ENCODE results near the gene CCDC116.

Gene CCDC116

DNA sequence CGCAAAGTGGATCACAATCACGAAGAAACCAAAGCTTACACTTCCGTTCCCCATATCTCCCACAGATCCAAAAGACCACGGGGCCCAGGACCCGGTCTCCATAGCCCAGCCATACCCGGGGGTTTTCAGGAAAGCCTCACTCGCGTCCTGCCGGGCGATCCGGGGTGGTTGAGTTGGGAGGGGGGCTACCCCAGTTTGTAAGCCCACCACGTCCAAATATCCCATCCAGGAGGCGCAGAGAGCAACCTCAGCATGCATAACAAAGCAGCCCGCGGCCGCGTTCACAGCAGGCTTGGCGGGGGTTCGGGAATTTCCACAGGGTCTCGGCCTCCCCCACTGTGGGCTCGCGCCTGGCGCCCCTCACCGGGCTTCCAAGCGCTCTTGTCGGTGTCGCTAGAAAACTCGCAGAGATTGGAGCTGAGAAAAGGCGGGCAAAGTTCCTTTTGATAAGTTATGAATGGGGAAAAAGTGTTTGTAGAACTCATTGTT, 19.0 kb downstream of the CCDC116 start:
- H3K4me1 ChIP-seq (ENCODE audit: control insufficient read depth in 2 of 2, insufficient read depth in 1 of 2, low read depth in 1 of 2, low read length in 2 of 2): peaks cover 22 to 31% of the 10 kb centered on the region in 2 donors
- H2BK15ac ChIP-seq (ENCODE audit: low read length): peak overlapping the region; percentile 90
- peak overlapping the region; percentile 85 for H2AK5ac ChIP-seq (ENCODE audit: low read depth, low read length)
- peak overlapping the region; percentile 42 for H3K4ac ChIP-seq (ENCODE audit: low read length)
- peak overlapping the region; percentile 80 for H3K4me2 ChIP-seq (ENCODE audit: insufficient read depth, low read length, poor library complexity, severe bottlenecking)
- H3K27me3 ChIP-seq (ENCODE audit: control insufficient read depth in 3 of 3, insufficient read depth in 3 of 3, low read depth in 1 of 3, low read length in 3 of 3): no peaks in the 10 kb centered on the region
- H3K9ac ChIP-seq (ENCODE audit: low read depth, low read length, poor library complexity): peak overlapping the region; percentile 82
- H3K14ac ChIP-seq (ENCODE audit: low read length): peak overlapping the region; percentile 92
- no CpG with 5 or more reads among the region's 29 CpGs for WGBS, 2 donors (ENCODE audit: extremely low coverage in 2 of 2, insufficient read length in 2 of 2, insufficient replicate concordance in 1 of 2)
- peak overlapping the region; percentile 100 for H3K23ac ChIP-seq (ENCODE audit: low read depth, low read length, poor library complexity)
- H2BK5ac ChIP-seq (ENCODE audit: low read length): peak overlapping the region; percentile 100
- H3K18ac ChIP-seq (ENCODE audit: low read length): peak overlapping the region; percentile 94
- peak overlapping the region; percentile 40 for H4K91ac ChIP-seq (ENCODE audit: low read depth, low read length, poor library complexity)
- H2AFZ ChIP-seq (ENCODE audit: low read length): peak overlapping the region; percentile 91
- peak overlapping the region; percentile 83 to 98 for H3K4me3 ChIP-seq (ENCODE audit: low read length in 2 of 2)
- H3K27ac ChIP-seq (replicated peaks; ENCODE audit: low read length): peak overlapping the region; percentile 98
- no peaks in the 10 kb centered on the region for H3K9me3 ChIP-seq (replicated peaks in 1 of 2; ENCODE audit: control insufficient read depth in 2 of 2, insufficient read depth in 1 of 2, low read depth in 1 of 2, low read length in 2 of 2)
- H4K8ac ChIP-seq (ENCODE audit: low read depth, low read length): peak overlapping the region; percentile 87
- H2BK120ac ChIP-seq (ENCODE audit: low read depth, low read length): peak overlapping the region; percentile 96
- peaks cover 27 to 54% of the 10 kb centered on the region in 2 donors for H3K36me3 ChIP-seq (replicated peaks in 1 of 2; ENCODE audit: control insufficient read depth in 2 of 2, insufficient read depth in 2 of 2, low read length in 2 of 2)
- no peak overlapping the region for H2BK12ac ChIP-seq (ENCODE audit: low read length)
- peaks cover 18% of the 10 kb centered on the region for H3K79me1 ChIP-seq (ENCODE audit: low read depth, low read length)
- peak; percentile 68 for DNase-seq (ENCODE audit: low spot score)

DNA sequence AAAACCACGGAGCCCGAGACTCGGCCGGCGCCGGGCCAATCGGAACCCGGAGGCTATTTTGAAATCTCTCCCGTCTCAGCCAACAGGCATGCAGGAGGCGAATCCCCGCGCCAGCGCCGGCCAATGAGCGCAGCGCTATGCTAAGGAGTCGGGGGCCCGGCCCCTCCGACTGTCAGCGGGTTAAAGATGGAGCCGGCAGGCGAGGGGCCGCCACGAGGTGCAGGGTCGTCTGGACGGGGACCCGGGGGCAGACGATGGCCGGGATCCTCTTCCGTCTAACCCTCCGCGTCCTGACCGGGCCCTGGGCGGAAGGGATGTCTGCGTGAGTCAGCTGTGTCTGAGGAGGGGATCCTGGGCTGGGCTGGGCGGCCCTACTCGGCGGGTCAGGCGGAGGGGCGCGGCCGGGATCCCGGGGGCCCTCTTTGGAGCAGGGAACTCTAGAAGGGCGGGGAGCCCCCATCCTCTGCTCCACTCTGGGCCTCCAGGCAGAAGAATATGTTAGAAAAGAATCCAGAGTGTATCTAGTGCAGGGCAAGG, 19.5 kb downstream of the CCDC116 start:
- Histone ChIP-seq H3K4ac (ENCODE audit: low read length) (peak overlapping the region; percentile 99), H2AK5ac (ENCODE audit: low read depth, low read length) (peak overlapping the region; percentile 100), H3K14ac (ENCODE audit: low read length) (peak overlapping the region; percentile 95), H3K27me3 (ENCODE audit: control insufficient read depth in 3 of 3, insufficient read depth in 3 of 3, low read depth in 1 of 3, low read length in 3 of 3) (no peaks in the 10 kb centered on the region), H3K9ac (ENCODE audit: low read depth, low read length, poor library complexity) (peak overlapping the region; percentile 100), H2BK15ac (ENCODE audit: low read length) (peak overlapping the region; percentile 97), H3K18ac (ENCODE audit: low read length) (peak overlapping the region; percentile 100), H2AFZ (ENCODE audit: low read length) (peak overlapping the region; percentile 91), H2BK12ac (ENCODE audit: low read length) (peak overlapping the region; percentile 100), H2BK5ac (ENCODE audit: low read length) (peak overlapping the region; percentile 100), H3K23ac (ENCODE audit: low read depth, low read length, poor library complexity) (peak overlapping the region; percentile 100), H3K36me3 (replicated peaks in 1 of 2; ENCODE audit: control insufficient read depth in 2 of 2, insufficient read depth in 2 of 2, low read length in 2 of 2) (peaks cover 29 to 55% of the 10 kb centered on the region in 2 donors), H3K79me1 (ENCODE audit: low read depth, low read length) (peaks cover 18% of the 10 kb centered on the region), H3K4me2 (ENCODE audit: insufficient read depth, low read length, poor library complexity, severe bottlenecking) (peak overlapping the region; percentile 80), H3K4me1 (ENCODE audit: control insufficient read depth in 2 of 2, insufficient read depth in 1 of 2, low read depth in 1 of 2, low read length in 2 of 2) (peaks cover 25 to 33% of the 10 kb centered on the region in 2 donors), H2BK120ac (ENCODE audit: low read depth, low read length) (peak overlapping the region; percentile 99), H4K8ac (ENCODE audit: low read depth, low read length) (no peak overlapping the region), H3K27ac (replicated peaks; ENCODE audit: low read length) (peak overlapping the region; percentile 98), H3K9me3 (replicated peaks in 1 of 2; ENCODE audit: control insufficient read depth in 2 of 2, insufficient read depth in 1 of 2, low read depth in 1 of 2, low read length in 2 of 2) (no peaks in the 10 kb centered on the region), H3K4me3 (ENCODE audit: low read length in 2 of 2) (peak overlapping the region; percentile 97 to 98), H4K91ac (ENCODE audit: low read depth, low read length, poor library complexity) (peak overlapping the region; percentile 99)
- no CpG with 5 or more reads among the region's 44 CpGs for WGBS, 2 donors (ENCODE audit: extremely low coverage in 2 of 2, insufficient read length in 2 of 2, insufficient replicate concordance in 1 of 2)
- DNase-seq (ENCODE audit: low spot score): peak; percentile 91

DNA sequence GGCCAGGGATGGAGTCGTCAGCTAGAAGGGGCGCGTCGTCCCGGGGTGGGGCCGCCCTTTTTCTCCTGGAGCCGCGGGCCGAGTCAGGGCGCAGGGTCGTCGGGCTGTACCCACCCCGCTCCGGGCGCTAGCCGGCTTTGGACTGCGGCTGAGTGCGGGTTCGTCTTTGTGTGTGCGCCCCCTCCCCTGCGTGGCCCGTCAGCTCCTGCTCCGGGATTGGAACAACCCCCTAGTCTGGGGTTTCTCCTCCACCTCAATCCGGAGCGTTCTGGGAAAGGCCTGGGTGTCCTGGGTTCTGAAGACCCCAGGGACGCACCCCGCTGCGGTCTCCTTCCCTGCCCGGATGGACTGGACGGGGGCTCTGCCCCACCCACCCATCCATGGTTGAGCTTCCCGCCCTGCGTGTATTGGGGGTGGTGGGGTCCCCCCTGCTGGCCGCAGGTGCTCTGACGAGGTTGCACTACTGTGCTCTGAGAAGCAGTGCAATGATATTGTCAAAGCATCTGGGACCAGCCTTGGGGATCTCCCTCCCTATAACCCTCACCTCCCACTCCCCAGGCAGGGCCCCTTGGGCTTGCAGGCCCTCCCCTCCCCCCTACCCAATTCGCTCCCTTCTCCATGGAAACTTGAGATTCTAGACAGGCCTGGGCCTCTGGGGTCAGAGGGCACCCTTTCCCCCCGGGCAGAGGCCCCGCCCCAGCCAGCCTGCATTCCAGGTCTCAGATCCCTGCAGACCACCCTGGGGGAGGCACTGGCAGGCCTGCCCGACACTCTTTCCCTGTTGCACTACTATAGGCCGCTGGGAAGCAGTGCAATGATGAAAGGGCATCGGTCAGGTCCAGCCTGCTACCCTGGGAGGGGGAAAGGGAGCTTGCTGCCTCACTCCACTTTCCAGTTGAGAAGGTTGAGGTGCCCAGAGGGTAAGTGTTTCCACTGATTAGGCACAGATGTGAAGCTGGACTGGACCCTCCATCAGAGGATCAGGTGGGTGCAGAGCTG, 20.3 kb downstream of the CCDC116 start:
- Histone ChIP-seq H3K14ac (ENCODE audit: low read length) (peak overlapping the region; percentile 95), H3K79me1 (ENCODE audit: low read depth, low read length) (peaks cover 18% of the 10 kb centered on the region), H4K91ac (ENCODE audit: low read depth, low read length, poor library complexity) (peak overlapping the region; percentile 99), H3K4me1 (ENCODE audit: control insufficient read depth in 2 of 2, insufficient read depth in 1 of 2, low read depth in 1 of 2, low read length in 2 of 2) (peaks cover 24 to 30% of the 10 kb centered on the region in 2 donors), H2BK5ac (ENCODE audit: low read length) (peak overlapping the region; percentile 100), H2BK120ac (ENCODE audit: low read depth, low read length) (peak overlapping the region; percentile 99), H4K8ac (ENCODE audit: low read depth, low read length) (no peak overlapping the region), H3K27me3 (ENCODE audit: control insufficient read depth in 3 of 3, insufficient read depth in 3 of 3, low read depth in 1 of 3, low read length in 3 of 3) (no peaks in the 10 kb centered on the region), H2BK15ac (ENCODE audit: low read length) (peak overlapping the region; percentile 97), H3K36me3 (replicated peaks in 1 of 2; ENCODE audit: control insufficient read depth in 2 of 2, insufficient read depth in 2 of 2, low read length in 2 of 2) (peaks cover 27 to 52% of the 10 kb centered on the region in 2 donors), H3K9me3 (replicated peaks in 1 of 2; ENCODE audit: control insufficient read depth in 2 of 2, insufficient read depth in 1 of 2, low read depth in 1 of 2, low read length in 2 of 2) (no peaks in the 10 kb centered on the region), H3K23ac (ENCODE audit: low read depth, low read length, poor library complexity) (peak overlapping the region; percentile 100), H3K9ac (ENCODE audit: low read depth, low read length, poor library complexity) (peak overlapping the region; percentile 100), H2AFZ (ENCODE audit: low read length) (peak overlapping the region; percentile 79), H3K18ac (ENCODE audit: low read length) (peak overlapping the region; percentile 100), H3K4ac (ENCODE audit: low read length) (peak overlapping the region; percentile 99), H2AK5ac (ENCODE audit: low read depth, low read length) (peak overlapping the region; percentile 100), H3K4me2 (ENCODE audit: insufficient read depth, low read length, poor library complexity, severe bottlenecking) (peak overlapping the region; percentile 80), H2BK12ac (ENCODE audit: low read length) (peak overlapping the region; percentile 100), H3K4me3 (ENCODE audit: low read length in 2 of 2) (peak overlapping the region; percentile 97 to 98), H3K27ac (replicated peaks; ENCODE audit: low read length) (peak overlapping the region; percentile 97)
- WGBS, 2 donors (ENCODE audit: extremely low coverage in 2 of 2, insufficient read length in 2 of 2, insufficient replicate concordance in 1 of 2): no CpG with 5 or more reads among the region's 40 CpGs
- peak; percentile 90 for DNase-seq (ENCODE audit: low spot score)
